Lower leg skin (tissue), 3 donors: ENCODE data around the gene CHMP4A.

ENCODE experiments used
- CTCF ChIP-seq, 3 donors: fragments of 450-650 bp; IDR thresholded peaks; one replicate each; pipeline ENCODE4 v1.5.1; 2016; ENCODE audit warnings: antibody characterized with exemption in 3 of 3, mild to moderate bottlenecking in 3 of 3, moderate library complexity in 2 of 3
- POLR2A ChIP-seq, 2 donors: fragments of 450-650 bp; IDR thresholded peaks; one replicate each; pipeline ENCODE4 v1.6.1; 2016 to 2017; ENCODE audit warnings: antibody characterized with exemption in 2 of 2, mild to moderate bottlenecking in 1 of 2, moderate library complexity in 1 of 2

- no peak for TF ChIP-seq CTCF (IDR thresholded peaks at IDR 0.05)
- TF ChIP-seq POLR2A (IDR thresholded peaks at IDR 0.05), result no peak
These were observed 33.5 kb upstream of the CHMP4A start for GRCh38 chr14:24246765-24247212.
